H1 (cell line): ENCODE results near the gene NKX2-1. TPM values are rescaled to one million over a fixed set of nuclear protein-coding genes. Genes with fewer than 3 reads are reported as not detected.

Experiments
- CBX8 ChIP-seq: fragments of 300-800, 300-1000 bp; sonication (generic); IDR thresholded peaks from 2 replicates; pipeline ENCODE4 v1.7.1; 2016; ENCODE audit warnings: low read depth, low read length, borderline replicate concordance
- CHD7 ChIP-seq: fragments of 300-600 bp; sonication (generic); IDR thresholded peaks from 2 replicates; pipeline ENCODE4 v1.7.1; 2012; ENCODE audit warnings: low read length, moderate library complexity, mild to moderate bottlenecking, inconsistent platforms; ENCODE audit not compliant: insufficient replicate concordance
- CTCF ChIP-seq, 3 experiments: IDR thresholded peaks; 1 replicate in 2 of 3; 2 replicates in 1 of 3; pipeline versions ENCODE4 v1.5.1 to v1.6.1; 2011; ENCODE audit warnings: low read length in 3 of 3, mild to moderate bottlenecking in 3 of 3, inconsistent platforms in 2 of 3, low read depth in 1 of 3, moderate library complexity in 1 of 3; ENCODE audit not compliant: insufficient read depth in 1 of 3; ENCODE audit errors: control extremely low read depth in 1 of 3
- EGR1 ChIP-seq: IDR thresholded peaks from 2 replicates; pipeline ENCODE4 v1.6.1; 2011; ENCODE audit warnings: low read depth, low read length, borderline replicate concordance
- POLR2A ChIP-seq, 2 experiments: IDR thresholded peaks; 1 replicate in 1 of 2; 2 replicates in 1 of 2; pipeline ENCODE4 v1.6.1; 2011; ENCODE audit warnings: low read depth in 2 of 2, low read length in 2 of 2, mild to moderate bottlenecking in 2 of 2; ENCODE audit errors: control extremely low read depth in 1 of 2
- RNF2 ChIP-seq: fragments of 200-900, 300-1000 bp; sonication (generic); IDR thresholded peaks from 2 replicates; pipeline ENCODE4 v1.7.1; 2016; ENCODE audit warnings: borderline replicate concordance, low read depth, mild to moderate bottlenecking, antibody characterized with exemption, low read length; ENCODE audit not compliant: poor library complexity, severe bottlenecking; ENCODE audit errors: missing control alignments
- SP4 ChIP-seq: IDR thresholded peaks from 2 replicates; pipeline ENCODE4 v1.6.1; 2012; ENCODE audit warnings: low read length, inconsistent platforms
- polyA plus RNA-seq, 7 experiments: library from polyadenylated mRNA; depleted of rRNA in 3 of 7; stranded (reverse) in 5 of 7; unstranded in 2 of 7; fragments of >200 nt in 5 of 7; fragments of 200-250 nt in 2 of 7; gene quantifications; 1 replicate in 5 of 7; 2 replicates in 1 of 7; 4 replicates in 1 of 7; pipeline versions ENCODE4 v1.2.1 to v1.2.3, GENCODE V29; 2011 to 2013; ENCODE audit warnings: missing spikeins in 2 of 7, mixed read lengths in 2 of 7
- total RNA-seq: library from RNA; stranded (reverse); fragmentation: NEBNext Ultra II Directional; extraction: Animal tissue kit (Norgen Biotek cat#: 25700); gene quantifications from 2 replicates; pipeline ENCODE4 v1.2.1, GENCODE V29; 2021

NKX2-1 gene
- total and polyA plus RNA-seq, 2 of the 8 experiments (the other 6 are each of a cell fraction or from before 2014, with no cell fraction given), result not detected

DNA sequence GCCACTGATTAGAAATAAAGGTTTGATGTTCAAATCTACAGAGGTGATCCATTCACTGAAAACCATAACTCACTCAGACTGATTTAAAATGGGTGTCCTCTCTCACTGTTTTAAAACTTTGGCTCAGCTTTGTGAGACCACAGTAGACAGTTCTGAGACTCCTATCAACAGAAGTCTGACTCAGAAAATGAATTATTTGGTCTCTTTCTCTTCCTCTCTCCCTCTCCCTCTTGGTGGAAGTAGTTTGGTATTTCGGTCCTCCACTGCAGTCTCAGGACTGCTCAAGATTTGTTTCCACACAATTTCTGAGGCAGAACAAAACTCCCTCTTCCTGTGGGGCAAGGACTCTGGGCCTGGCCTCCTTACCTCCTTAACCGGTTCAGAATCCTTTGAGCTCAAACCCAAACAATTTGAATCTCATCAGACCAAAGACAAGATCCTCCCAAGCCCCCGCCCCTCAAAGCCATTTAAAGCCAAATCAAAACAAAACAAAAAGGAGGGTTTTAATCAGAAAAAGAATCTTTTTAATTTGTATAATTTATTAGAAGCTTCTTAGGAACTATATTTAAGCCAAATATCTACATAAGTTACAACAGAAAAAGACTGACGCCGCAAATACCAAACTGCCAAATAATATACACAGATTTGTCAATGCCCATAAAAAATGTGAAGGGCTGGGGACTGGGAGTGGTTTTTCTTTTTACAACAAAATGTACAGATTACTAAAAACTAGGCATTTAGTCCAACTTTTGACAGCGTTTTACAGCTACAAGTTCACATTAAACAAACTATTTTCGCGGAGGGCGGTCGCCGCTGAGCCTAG, 3.9 kb downstream of the NKX2-1 start (continued):
- TF ChIP-seq CHD7, result no peak
- peak; percentile 88 for TF ChIP-seq CBX8
- no peak for TF ChIP-seq POLR2A (IDR thresholded peaks at IDR 0.05; ENCODE audit: control extremely low read depth in 1 of 2, low read depth in 2 of 2, low read length in 2 of 2)
- no peak for TF ChIP-seq CTCF (IDR thresholded peaks at IDR 0.05; ENCODE audit: control extremely low read depth in 1 of 3, insufficient read depth in 1 of 3, low read depth in 1 of 3, low read length in 3 of 3)
- TF ChIP-seq SP4, result no peak
- TF ChIP-seq EGR1, result no peak
- TF ChIP-seq RNF2, result peak; percentile 87
